Spinal cord (tissue), 10 donors: ENCODE data around the gene MAML3. TPM values are rescaled to one million over a fixed set of nuclear protein-coding genes. Genes with fewer than 3 reads are reported as not detected.
A peak's percentile ranks its signal among the peaks of the same experiment; 100 is the strongest.

Source experiments
- DNase-seq, 6 donors: peaks; one replicate each; pipeline versions ENCODE4 v3.0.0 to v3.0.0-alpha.2; 2013 to 2015; ENCODE audit warnings: low spot score in 6 of 6, low read depth in 4 of 6
- H3K27ac ChIP-seq: one replicate; pipeline ENCODE4 v1.5.1; 2013; ENCODE audit warnings: low read depth, low read length, control low read depth
- H3K27me3 ChIP-seq: one replicate; pipeline ENCODE4 v1.6.1; 2013; ENCODE audit warnings: low read length; ENCODE audit not compliant: control insufficient read depth, insufficient read depth
- H3K36me3 ChIP-seq: one replicate; pipeline ENCODE4 v1.6.1; 2013; ENCODE audit warnings: low read length; ENCODE audit not compliant: control insufficient read depth, insufficient read depth
- H3K4me1 ChIP-seq: one replicate; pipeline ENCODE4 v1.6.1; 2013; ENCODE audit warnings: low read length; ENCODE audit not compliant: control insufficient read depth, insufficient read depth
- H3K4me3 ChIP-seq: one replicate; pipeline ENCODE4 v1.5.1; 2013; ENCODE audit warnings: low read depth, low read length, control low read depth
- H3K9me3 ChIP-seq: one replicate; pipeline ENCODE4 v1.6.1; 2013; ENCODE audit warnings: low read length; ENCODE audit not compliant: control insufficient read depth, insufficient read depth
- WGBS: methylation state at CpG from one replicate; pipeline ENCODE4 v1.1.5; 2013; ENCODE audit warnings: missing lambda C conversion rate; ENCODE audit not compliant: insufficient coverage; 5-methylcytosine and 5-hydroxymethylcytosine counted together
- polyA plus RNA-seq, 2 donors: library from polyadenylated mRNA; unstranded; fragments of 120-200 nt; gene quantifications; one replicate each; pipeline ENCODE4 v1.2.1, GENCODE V29; 2013; ENCODE audit not compliant: insufficient read length in 2 of 2
- total RNA-seq, 2 donors: library from RNA; depleted of rRNA in 1 of 2; stranded (reverse); fragments of 120-200 nt in 1 of 2; fragments of >200 nt in 1 of 2; gene quantifications; one replicate each; pipeline versions ENCODE4 v1.2.3 to v1.2.4, GENCODE V29; 2013 to 2014
- donor health status: healthy.

MAML3 gene
- total and polyA plus RNA-seq, 4 donors = 6.0 to 11.0 (median 8.2) TPM

- Histone ChIP-seq H3K4me1 (no peaks in the 10 kb centered on the region), H3K27me3 (no peaks in the 10 kb centered on the region), H3K9me3 (no peaks in the 10 kb centered on the region), H3K36me3 (no peaks in the 10 kb centered on the region), H3K4me3 (no peak overlapping the region), H3K27ac (no peak overlapping the region)
- WGBS = 32% methylated on average over 4 of the region's 4 CpGs
- DNase-seq = no peak
Observed at GRCh38 chr4:140109292-140109691, 44.7 kb downstream of the MAML3 start.

GRCh38 chr4:140108713-140109230 is 45.2 kb downstream of the MAML3 start:
- Histone ChIP-seq H3K4me3 (no peak overlapping the region), H3K36me3 (no peaks in the 10 kb centered on the region), H3K9me3 (no peaks in the 10 kb centered on the region), H3K27ac (no peak overlapping the region), H3K4me1 (no peaks in the 10 kb centered on the region), H3K27me3 (no peaks in the 10 kb centered on the region)
- no peak for DNase-seq

- Histone ChIP-seq H3K27ac (no peak overlapping the region), H3K4me1 (no peaks in the 10 kb centered on the region), H3K4me3 (no peak overlapping the region), H3K36me3 (no peaks in the 10 kb centered on the region), H3K9me3 (no peaks in the 10 kb centered on the region), H3K27me3 (no peaks in the 10 kb centered on the region)
- DNase-seq = no peak
- 24% methylated on average over 3 of the region's 4 CpGs for WGBS
Observed at GRCh38 chr4:140108243-140108642, 45.7 kb downstream of the MAML3 start.

- Histone ChIP-seq H3K4me3 (no peak overlapping the region), H3K27ac (no peak overlapping the region), H3K9me3 (no peaks in the 10 kb centered on the region), H3K4me1 (no peaks in the 10 kb centered on the region), H3K36me3 (no peaks in the 10 kb centered on the region), H3K27me3 (no peaks in the 10 kb centered on the region)
- no CpG with 5 or more reads among the region's 1 CpG for WGBS
- no peak for DNase-seq
Observed at GRCh38 chr4:140106289-140106844, 47.6 kb downstream of the MAML3 start.

- DNase-seq = no peak
- H3K27ac ChIP-seq = no peak overlapping the region
- WGBS = no CpG with 5 or more reads among the region's 2 CpGs
- no peaks in the 10 kb centered on the region for H3K36me3 ChIP-seq
- no peaks in the 10 kb centered on the region for H3K27me3 ChIP-seq
- H3K9me3 ChIP-seq = no peaks in the 10 kb centered on the region
- no peaks in the 10 kb centered on the region for H3K4me1 ChIP-seq
- H3K4me3 ChIP-seq = no peak overlapping the region
Observed at GRCh38 chr4:140105436-140105835, 48.5 kb downstream of the MAML3 start.

GRCh38 chr4:140103676-140104075 is 50.3 kb downstream of the MAML3 start:
- Histone ChIP-seq H3K9me3 (no peaks in the 10 kb centered on the region), H3K4me1 (peaks cover 1% of the 10 kb centered on the region), H3K4me3 (no peak overlapping the region), H3K27me3 (no peaks in the 10 kb centered on the region), H3K27ac (no peak overlapping the region), H3K36me3 (no peaks in the 10 kb centered on the region)
- 86% methylated on average over 2 of the region's 3 CpGs for WGBS
- DNase-seq = no peak

- Histone ChIP-seq H3K9me3 (no peaks in the 10 kb centered on the region), H3K27me3 (no peaks in the 10 kb centered on the region), H3K27ac (no peak overlapping the region), H3K4me3 (no peak overlapping the region), H3K36me3 (no peaks in the 10 kb centered on the region), H3K4me1 (peaks cover 4% of the 10 kb centered on the region)
- WGBS = 79% methylated on average over 2 of the region's 3 CpGs
- DNase-seq = no peak
Observed at GRCh38 chr4:140102421-140102820, 51.6 kb downstream of the MAML3 start.

GRCh38 chr4:140100771-140101170 is 53.2 kb downstream of the MAML3 start:
- no CpG with 5 or more reads among the region's 3 CpGs for WGBS

GRCh38 chr4:140099983-140100382 is 54.0 kb downstream of the MAML3 start:
- H3K4me1 ChIP-seq = peaks cover 10% of the 10 kb centered on the region
- H3K9me3 ChIP-seq = no peaks in the 10 kb centered on the region
- WGBS = 35% methylated on average over 7 of the region's 7 CpGs
- DNase-seq = no peak
- H3K27me3 ChIP-seq = no peaks in the 10 kb centered on the region
- H3K36me3 ChIP-seq = no peaks in the 10 kb centered on the region
- no peak overlapping the region for H3K27ac ChIP-seq
- no peak overlapping the region for H3K4me3 ChIP-seq

More at GRCh38 chr4:140100771-140101170, 53.2 kb downstream of the MAML3 start:
- Histone ChIP-seq H3K27me3 (no peaks in the 10 kb centered on the region), H3K27ac (no peak overlapping the region), H3K9me3 (no peaks in the 10 kb centered on the region), H3K36me3 (no peaks in the 10 kb centered on the region), H3K4me1 (peaks cover 4% of the 10 kb centered on the region), H3K4me3 (no peak overlapping the region)
- no peak for DNase-seq

GRCh38 chr4:140098455-140099160 is 55.4 kb downstream of the MAML3 start:
- Histone ChIP-seq H3K27me3 (no peaks in the 10 kb centered on the region), H3K36me3 (no peaks in the 10 kb centered on the region), H3K9me3 (no peaks in the 10 kb centered on the region), H3K4me3 (no peak overlapping the region), H3K4me1 (peaks cover 23% of the 10 kb centered on the region), H3K27ac (no peak overlapping the region)
- 84% methylated on average over 6 of the region's 7 CpGs for WGBS
- peak in 1 of 6 donors; percentile 35 for DNase-seq
